K562 (cell line): ENCODE data around the gene PATL2. TPM values are rescaled to one million over a fixed set of nuclear protein-coding genes. Genes with fewer than 3 reads are reported as not detected.

Experiments used
- ATAC-seq: fragments of 200-7000 bp; cut with Tn5 transposase; 3 replicates; pipeline ENCODE4 v1.9.1; 2020; ENCODE audit warnings: moderate library complexity
- BruUV-seq: library from RNA; stranded (reverse); fragments of 400-500 nt; replicated peaks from 2 replicates; lab custom pipeline; 2021; lab: Mats Ljungman, UMichigan
- CTCF ChIA-PET: fragments of 300-600 bp; formaldehyde crosslinking; extraction: SDS; loops from one replicate; lab custom pipeline; 2021; ENCODE audit warnings: low intra/inter-chr PET ratio; lab: Yijun Ruan, JAX
- POLR2A ChIA-PET: fragments of 300-600, 350-650 bp; sonication (Branson Sonifier 250); formaldehyde crosslinking; extraction: SDS; loops from one replicate; lab custom pipeline; 2021; ENCODE audit warnings: antibody characterized with exemption, inconsistent platforms; lab: Yijun Ruan, JAX
- DNase-seq, 4 experiments: peaks; one replicate each; pipeline versions ENCODE4 v3.0.0 to v3.0.0-alpha.2; 2011 to 2018; ENCODE audit warnings: low spot score in 3 of 4, mixed read lengths in 3 of 4; ENCODE audit errors: extremely low read depth in 1 of 4
- FAIRE-seq: peaks from 2 replicates; lab custom pipeline; 2011; peaks lifted over from hg19 to GRCh38; lab: Jason Lieb, UNC
- H2AFZ ChIP-seq: 2 replicates; pipeline ENCODE4 v1.6.0; 2011; ENCODE audit warnings: low read depth, low read length, control low read depth, inconsistent platforms
- H3K27ac ChIP-seq: fragments of 200-600 bp; 3 replicates; pipeline ENCODE4 v1.8.0; 2011; ENCODE audit warnings: low read depth, mild to moderate bottlenecking, control low read depth, inconsistent platforms, low read length, moderate library complexity, mixed read lengths; ENCODE audit errors: extremely low read depth
- H3K27me3 ChIP-seq, 2 experiments: fragments of 300-600 bp in 1 of 2; 2 replicates in 1 of 2; 3 replicates in 1 of 2; pipeline versions ENCODE4 v1.6.0 to v1.8.0; 2011; ENCODE audit warnings: inconsistent platforms in 2 of 2, low read length in 2 of 2, mild to moderate bottlenecking in 1 of 2, mixed read lengths in 1 of 2, moderate library complexity in 1 of 2; ENCODE audit not compliant: control insufficient read depth in 2 of 2, insufficient read depth in 2 of 2
- H3K36me3 ChIP-seq: fragments of 300-600 bp; 3 replicates; pipeline ENCODE4 v1.8.0; 2011; ENCODE audit warnings: mild to moderate bottlenecking, low read length, inconsistent platforms; ENCODE audit not compliant: control insufficient read depth, insufficient read depth
- H3K4me1 ChIP-seq, 2 experiments: fragments of 200-600 bp in 1 of 2; replicated peaks in 1 of 2; 2 replicates in 1 of 2; 3 replicates in 1 of 2; pipeline versions ENCODE4 v1.5.1 to v1.8.0; 2011; ENCODE audit warnings: inconsistent platforms in 2 of 2, low read length in 2 of 2, mild to moderate bottlenecking in 1 of 2, mixed read lengths in 1 of 2, moderate library complexity in 1 of 2; ENCODE audit not compliant: control insufficient read depth in 2 of 2, insufficient read depth in 2 of 2
- H3K4me2 ChIP-seq: 2 replicates; pipeline ENCODE4 v1.6.1; 2011; ENCODE audit warnings: low read length, control low read depth, inconsistent platforms, mixed read lengths; ENCODE audit not compliant: insufficient read depth
- H3K4me3 ChIP-seq: fragments of 200-600 bp; sonication (generic), shearing (Covaris generic); 2 replicates; pipeline ENCODE4 v1.5.1; 2016; ENCODE audit warnings: control low read depth, inconsistent platforms
- H3K79me2 ChIP-seq: fragments of 200-600 bp; 3 replicates; pipeline ENCODE4 v1.8.0; 2011; ENCODE audit warnings: low read length, inconsistent platforms; ENCODE audit not compliant: control insufficient read depth, insufficient read depth
- H3K9ac ChIP-seq, 2 experiments: 2 replicates each; pipeline versions ENCODE4 v1.6.0 to v1.6.1; 2011; ENCODE audit warnings: low read depth in 2 of 2, low read length in 2 of 2, control low read depth in 1 of 2, inconsistent platforms in 1 of 2, mild to moderate bottlenecking in 1 of 2, mixed read lengths in 1 of 2; ENCODE audit not compliant: insufficient read depth in 1 of 2
- H3K9me1 ChIP-seq: one replicate; pipeline ENCODE4 v1.6.0; 2011; ENCODE audit warnings: inconsistent platforms, mild to moderate bottlenecking, low read length, moderate library complexity; ENCODE audit not compliant: control insufficient read depth, insufficient read depth
- H3K9me3 ChIP-seq: replicated peaks from 2 replicates; pipeline ENCODE4 v1.5.1; 2011; ENCODE audit warnings: low read depth, low read length, inconsistent platforms; ENCODE audit not compliant: control insufficient read depth, insufficient read depth
- H4K20me1 ChIP-seq: replicated peaks from 2 replicates; pipeline ENCODE4 v1.6.1; 2011; ENCODE audit warnings: low read length, inconsistent platforms, mixed read lengths; ENCODE audit not compliant: control insufficient read depth, insufficient read depth
- ATF1 ChIP-seq, 2 experiments: fragments of 450-650 bp in 1 of 2; IDR thresholded peaks; 2 replicates each; pipeline ENCODE4 v1.6.1; 2016; ENCODE audit warnings: missing compliant biosample characterization in 1 of 2, missing genetic modification characterization in 1 of 2
- BRD9 ChIP-seq: fragments of 450-650 bp; IDR thresholded peaks from 2 replicates; pipeline ENCODE4 v1.6.1; 2018; ENCODE audit warnings: low read depth; ENCODE audit not compliant: partially characterized antibody
- CBX1 ChIP-seq: sonication (generic); IDR thresholded peaks from 2 replicates; pipeline ENCODE4 v1.6.1; 2016; ENCODE audit warnings: antibody characterized with exemption, low read depth, mild to moderate bottlenecking
- CBX5 ChIP-seq: IDR thresholded peaks from 2 replicates; pipeline ENCODE4 v1.6.1; 2014; ENCODE audit warnings: low read depth, borderline replicate concordance
- CC2D1A ChIP-seq: fragments of 450-650 bp; IDR thresholded peaks from 2 replicates; pipeline ENCODE4 v1.6.1; 2017; ENCODE audit warnings: mild to moderate bottlenecking
- EP400 ChIP-seq: fragments of 450-650 bp; IDR thresholded peaks from 2 replicates; pipeline ENCODE4 v1.6.1; 2017; ENCODE audit warnings: antibody characterized with exemption, mild to moderate bottlenecking, moderate library complexity
- ERF ChIP-seq: fragments of 450-650 bp; formaldehyde crosslinking; IDR thresholded peaks from 2 replicates; pipeline ENCODE4 v1.4.0; 2020; ENCODE audit warnings: mild to moderate bottlenecking, mixed read lengths
- FOXK1 ChIP-seq: sonication (generic); formaldehyde crosslinking; IDR thresholded peaks from 2 replicates; pipeline ENCODE4 v1.8.0; 2022; ENCODE audit warnings: missing genetic modification reagents, mild to moderate bottlenecking, borderline replicate concordance
- MCM5 ChIP-seq: fragments of 450-650 bp; IDR thresholded peaks from 2 replicates; pipeline ENCODE4 v1.6.1; 2016; ENCODE audit warnings: low read depth
- PHF8 ChIP-seq: fragments of 200-600 bp; sonication (generic); IDR thresholded peaks from 2 replicates; pipeline ENCODE4 v1.6.1; 2012; ENCODE audit warnings: mixed run types, mild to moderate bottlenecking, inconsistent platforms, low read length, moderate library complexity, borderline replicate concordance
- POU5F1 ChIP-seq: fragments of 150-350 bp; IDR thresholded peaks from 2 replicates; pipeline ENCODE4 v1.6.1; 2014; ENCODE audit warnings: borderline replicate concordance, low read length, low read depth, mild to moderate bottlenecking; ENCODE audit not compliant: partially characterized antibody
- PYGO2 ChIP-seq: fragments of 450-650 bp; IDR thresholded peaks from 2 replicates; pipeline ENCODE4 v1.6.1; 2016; ENCODE audit warnings: mild to moderate bottlenecking, missing genetic modification characterization, moderate library complexity, missing compliant biosample characterization
- RAD21 ChIP-seq, 2 experiments: fragments of 250-450 bp in 1 of 2; fragments of 450-650 bp in 1 of 2; sonication (Bioruptor Pico) in 1 of 2; formaldehyde crosslinking in 1 of 2; IDR thresholded peaks in 1 of 2; conservative IDR thresholded peaks in 1 of 2; 2 replicates each; pipeline versions ENCODE4 v1.4.0 to v1.8.0; 2020 to 2022; ENCODE audit warnings: mild to moderate bottlenecking in 2 of 2, moderate library complexity in 1 of 2
- RFX5 ChIP-seq: IDR thresholded peaks from 2 replicates; pipeline ENCODE4 v1.6.1; 2011; ENCODE audit warnings: low read depth, mild to moderate bottlenecking, improper control_type of control experiment, low read length
- SMAD2 ChIP-seq: fragments of 150-350 bp; IDR thresholded peaks from 2 replicates; pipeline ENCODE4 v1.6.1; 2014; ENCODE audit warnings: low read depth, mild to moderate bottlenecking, low read length
- TRIM24 ChIP-seq, 2 experiments: fragments of 450-650 bp; IDR thresholded peaks; 2 replicates each; pipeline ENCODE4 v1.6.1; 2016
- ZNF444 ChIP-seq: fragments of 250-450 bp; sonication (Bioruptor Pico); IDR thresholded peaks from 2 replicates; pipeline ENCODE4 v1.4.0; 2020; ENCODE audit warnings: mild to moderate bottlenecking, moderate library complexity
- ZNF780A ChIP-seq: fragments of 250-450 bp; sonication (Bioruptor Pico); IDR thresholded peaks from 2 replicates; pipeline ENCODE4 v1.5.0; 2021; ENCODE audit warnings: mild to moderate bottlenecking
- WGBS: fragments of 100-300 bp; shearing (Covaris generic); methylation state at CpG from one replicate; pipeline ENCODE4 v1.1.6; 2016; ENCODE audit warnings: low coverage, mixed read lengths; ENCODE audit not compliant: insufficient coverage; ENCODE audit errors: missing lambda C conversion rate; 5-methylcytosine and 5-hydroxymethylcytosine counted together
- in situ Hi-C: fragments of 300-500 bp; cut with MboI; formaldehyde crosslinking; loops from 4 replicates; pipeline ENCODE4 v1.15.0; 2018; ENCODE audit warnings: inconsistent platforms, mixed read lengths
- intact Hi-C: fragments of 100-400 bp; cut with micrococcal nuclease; formaldehyde crosslinking; loops from 2 replicates; pipeline ENCODE4 v1.14.2; 2022
- polyA plus RNA-seq, 8 experiments: library from polyadenylated mRNA; depleted of rRNA in 4 of 8; stranded (reverse) in 5 of 8; unstranded in 3 of 8; fragments of >200 nt; fragmentation: Nextera tagmentation in 2 of 8; fragmentation: Illumina TruSeq in 1 of 8; extraction: Ambion mirVana in 2 of 8; extraction: Trizol in 1 of 8; gene quantifications; 2 replicates each; pipeline versions ENCODE4 v1.2.1 to v1.2.3, GENCODE V29; 2011 to 2014; ENCODE audit warnings: inconsistent platforms in 1 of 8, missing spikeins in 1 of 8
- total RNA-seq, 7 experiments: library from RNA; depleted of rRNA in 6 of 7; stranded (reverse); fragments of >200 nt in 6 of 7; fragmentation: Illumina TruSeq in 2 of 7; extraction: Trizol in 2 of 7; gene quantifications; 2 replicates each; pipeline versions ENCODE4 v1.2.1 to v1.2.3, GENCODE V29; 2011 to 2021; ENCODE audit warnings: low replicate concordance in 1 of 7
- TF ChIP-seq, protein P1 (sequence below), 2 experiments: fragments of 450-650 bp in 1 of 2; sonication (generic) in 1 of 2; formaldehyde crosslinking; conservative IDR thresholded peaks; 2 replicates each; pipeline versions ENCODE4 v1.4.0 to v1.8.1; 2020 to 2022; ENCODE audit warnings: mild to moderate bottlenecking in 1 of 2, missing genetic modification reagents in 1 of 2
- TF ChIP-seq, protein P2 (sequence below): sonication (generic); formaldehyde crosslinking; IDR thresholded peaks from 2 replicates; pipeline ENCODE4 v1.8.1; 2022; ENCODE audit warnings: missing genetic modification reagents
- TF ChIP-seq, protein P3 (sequence below): sonication (generic); formaldehyde crosslinking; IDR thresholded peaks from 2 replicates; pipeline ENCODE4 v1.8.0; 2022; ENCODE audit warnings: mild to moderate bottlenecking, missing genetic modification reagents

Gene PATL2
- total and polyA plus RNA-seq, 9 of the 15 experiments (the other 6 are each of a cell fraction or from before 2014, with no cell fraction given), result 0.42 to 1.1 (median 0.86) TPM

DNA sequence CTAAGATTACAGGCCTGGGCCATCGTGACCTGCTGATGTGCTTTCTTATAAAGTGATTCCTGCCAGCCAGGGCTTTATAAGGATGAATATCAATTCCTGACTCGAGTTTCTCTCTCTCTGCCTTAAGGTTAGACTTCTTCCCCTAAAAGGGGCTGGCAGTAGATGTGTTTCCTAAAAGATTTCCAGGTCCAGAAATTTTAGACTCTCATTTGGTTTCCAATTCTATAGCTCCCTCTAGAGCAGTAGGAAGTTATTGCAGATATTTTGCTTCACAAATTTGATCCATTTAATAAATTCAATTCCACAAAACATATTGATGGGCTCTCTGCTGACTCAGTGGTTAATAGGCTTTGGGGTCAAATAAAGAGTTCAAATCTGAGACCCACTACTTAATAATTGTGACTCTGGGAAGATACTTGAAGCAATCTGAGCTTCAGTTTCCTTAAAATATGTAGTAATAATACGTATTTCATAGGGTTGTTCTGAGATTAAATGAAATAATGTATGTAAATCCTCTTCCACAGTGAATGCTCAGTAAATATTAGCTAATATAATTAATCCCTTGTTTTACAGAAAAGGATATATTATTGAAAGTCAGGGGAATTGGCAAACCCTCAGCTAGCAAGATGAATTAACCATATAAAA lies 27.3 kb upstream of the PATL2 start:
- H3K9ac ChIP-seq, result no peak overlapping the region
- no peaks in the 10 kb centered on the region for H3K9me3 ChIP-seq
- POLR2A ChIA-PET, result interaction anchor here (0.6 to 4.6 kb wide), 6 partner anchors 8 to 119 kb away, joined by 3 to 44 read pairs (median 5); partner anchors contain the start of genes B2M, PATL2 and SPG11
- in situ Hi-C loops (loop anchor here (5.0 kb wide), 1 partner anchor 156 kb away; no protein-coding TSS in a partner anchor), intact Hi-C loops (loop anchor here (1.0 to 2.0 kb wide), 3 partner anchors 25 to 146 kb away; partner anchors contain the start of gene SPG11)
- H3K79me2 ChIP-seq, result no peaks in the 10 kb centered on the region
- H3K4me3 ChIP-seq, result no peak overlapping the region
- DNase-seq, result peak; percentile 21 to 58 (median 36)
- CTCF ChIA-PET, result interaction anchor here (1.7 to 2.2 kb wide), 3 partner anchors 25 to 75 kb away, joined by 6 to 9 read pairs (median 7); partner anchors contain the start of genes B2M, PATL2 and SPG11
- H3K27me3 ChIP-seq, result no peaks in the 10 kb centered on the region
- no peak overlapping the region for H3K4me2 ChIP-seq
- ATAC-seq, result no peak
- no peaks in the 10 kb centered on the region for H4K20me1 ChIP-seq
- WGBS, result 59% methylated on average over 3 of the region's 3 CpGs
- peak; percentile 32 for FAIRE-seq
- no peaks in the 10 kb centered on the region for H3K36me3 ChIP-seq
- no peak overlapping the region for H3K27ac ChIP-seq
- no peaks in the 10 kb centered on the region for H3K9me1 ChIP-seq
- peaks cover 6 to 18% of the 10 kb centered on the region in 2 experiments; a peak in 4 of 5 replicates for H3K4me1 ChIP-seq
- H2AFZ ChIP-seq, result no peak overlapping the region
- BruUV-seq, result no TSS peak
- peak; percentile 90 to 96 for TF ChIP-seq RAD21 (CRISPR knock-in tag; conservative IDR thresholded peaks at IDR 0.05 in 1 of 2, IDR thresholded peaks at IDR 0.05 in 1 of 2)
- TF ChIP-seq PYGO2 (tag), result no peak
- no peak for TF ChIP-seq ATF1 (CRISPR knock-in tag; IDR thresholded peaks at IDR 0.05)
- no peak for TF ChIP-seq ATF1 (tag; IDR thresholded peaks at IDR 0.05)
- no peak for TF ChIP-seq POU5F1
- TF ChIP-seq, protein P1, sequence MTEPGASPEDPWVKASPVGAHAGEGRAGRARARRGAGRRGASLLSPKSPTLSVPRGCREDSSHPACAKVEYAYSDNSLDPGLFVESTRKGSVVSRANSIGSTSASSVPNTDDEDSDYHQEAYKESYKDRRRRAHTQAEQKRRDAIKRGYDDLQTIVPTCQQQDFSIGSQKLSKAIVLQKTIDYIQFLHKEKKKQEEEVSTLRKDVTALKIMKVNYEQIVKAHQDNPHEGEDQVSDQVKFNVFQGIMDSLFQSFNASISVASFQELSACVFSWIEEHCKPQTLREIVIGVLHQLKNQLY (CRISPR knock-in tag; conservative IDR thresholded peaks at IDR 0.05), result no peak
- TF ChIP-seq ZNF444 (CRISPR knock-in tag), result no peak
- no peak for TF ChIP-seq FOXK1 (CRISPR knock-in tag)
- no peak for TF ChIP-seq CBX5
- TF ChIP-seq CC2D1A, result peak; percentile 55; the same call in 1 of the 2 replicates
- TF ChIP-seq BRD9, result peak; percentile 27
- no peak for TF ChIP-seq SMAD2
- no peak for TF ChIP-seq CBX1
- no peak for TF ChIP-seq EP400
- TF ChIP-seq ZNF780A (CRISPR knock-in tag), result no peak
- TF ChIP-seq PHF8, result no peak
- TF ChIP-seq, protein P2, sequence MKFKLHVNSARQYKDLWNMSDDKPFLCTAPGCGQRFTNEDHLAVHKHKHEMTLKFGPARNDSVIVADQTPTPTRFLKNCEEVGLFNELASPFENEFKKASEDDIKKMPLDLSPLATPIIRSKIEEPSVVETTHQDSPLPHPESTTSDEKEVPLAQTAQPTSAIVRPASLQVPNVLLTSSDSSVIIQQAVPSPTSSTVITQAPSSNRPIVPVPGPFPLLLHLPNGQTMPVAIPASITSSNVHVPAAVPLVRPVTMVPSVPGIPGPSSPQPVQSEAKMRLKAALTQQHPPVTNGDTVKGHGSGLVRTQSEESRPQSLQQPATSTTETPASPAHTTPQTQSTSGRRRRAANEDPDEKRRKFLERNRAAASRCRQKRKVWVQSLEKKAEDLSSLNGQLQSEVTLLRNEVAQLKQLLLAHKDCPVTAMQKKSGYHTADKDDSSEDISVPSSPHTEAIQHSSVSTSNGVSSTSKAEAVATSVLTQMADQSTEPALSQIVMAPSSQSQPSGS (CRISPR knock-in tag), result no peak
- no peak for TF ChIP-seq RFX5
- TF ChIP-seq TRIM24 (IDR thresholded peaks at IDR 0.05), result no peak
- TF ChIP-seq MCM5, result no peak
- TF ChIP-seq ERF, result no peak
- TF ChIP-seq, protein P3, sequence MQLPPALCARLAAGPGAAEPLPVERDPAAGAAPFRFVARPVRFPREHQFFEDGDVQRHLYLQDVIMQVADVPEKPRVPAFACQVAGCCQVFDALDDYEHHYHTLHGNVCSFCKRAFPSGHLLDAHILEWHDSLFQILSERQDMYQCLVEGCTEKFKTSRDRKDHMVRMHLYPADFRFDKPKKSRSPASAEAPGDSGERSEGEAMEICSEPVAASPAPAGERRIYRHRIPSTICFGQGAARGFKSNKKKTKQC, result no peak
